GM10266 (cell line): ENCODE measurements around the gene NOS1.
"Not testable (repeated sequence)": the region's sequence is repeated elsewhere in the genome, so short reads cannot be mapped to it uniquely, and the experiment has no call there.

Source experiments
- DNase-seq: peaks from one replicate; pipeline ENCODE4 v3.0.0; 2012; ENCODE audit errors: extremely low spot score
- CTCF ChIP-seq: IDR thresholded peaks from 2 replicates; pipeline ENCODE4 v1.5.1; 2012; ENCODE audit warnings: mild to moderate bottlenecking, low read depth; ENCODE audit not compliant: control insufficient read depth, insufficient read depth; ENCODE audit errors: missing control alignments

NOS1 gene

GRCh38 chr12:117202556-117202955 is 158.9 kb downstream of the NOS1 start:
- DNase-seq = no peak
- TF ChIP-seq CTCF = no peak

GRCh38 chr12:117202033-117202432 is 159.4 kb downstream of the NOS1 start:
- no peak for TF ChIP-seq CTCF
- DNase-seq = no peak

GRCh38 chr12:117199956-117200744 is 161.3 kb downstream of the NOS1 start:
- DNase-seq = not testable (repeated sequence)

- not testable (repeated sequence) for DNase-seq
These were observed 165.1 kb downstream of the NOS1 start for GRCh38 chr12:117196334-117196733.

- not testable (repeated sequence) for DNase-seq
These were observed 166.4 kb downstream of the NOS1 start for GRCh38 chr12:117195027-117195426.

- no peak for TF ChIP-seq CTCF
- no peak for DNase-seq
These were observed 167.5 kb downstream of the NOS1 start for GRCh38 chr12:117193903-117194302.

GRCh38 chr12:117192581-117192980 is 168.8 kb downstream of the NOS1 start:
- DNase-seq = not testable (repeated sequence)

- no peak for DNase-seq
- no peak for TF ChIP-seq CTCF
These were observed 169.4 kb downstream of the NOS1 start for GRCh38 chr12:117192057-117192456.

- peak; percentile 98 for DNase-seq
- TF ChIP-seq CTCF = no peak
These were observed 171.1 kb downstream of the NOS1 start, which contains the start of gene FBXO21 for GRCh38 chr12:117190210-117190781. FBXO21 (minus strand) TSS chr12:117190470; CDS start chr12:117190456, 14 bp downstream.
